IPS-15b (cell line): Measurements from ENCODE around the gene CRISPLD2.
"Not testable (repeated sequence)": the region's sequence is repeated elsewhere in the genome, so short reads cannot be mapped to it uniquely, and the experiment has no call there.

Source experiments
- H3K27me3 ChIP-seq: one replicate; pipeline ENCODE4 v1.6.1; 2013; ENCODE audit warnings: low read length; ENCODE audit not compliant: control insufficient read depth, insufficient read depth
- H3K36me3 ChIP-seq: one replicate; pipeline ENCODE4 v1.6.1; 2013; ENCODE audit warnings: low read length; ENCODE audit not compliant: control insufficient read depth, insufficient read depth
- H3K4me1 ChIP-seq: one replicate; pipeline ENCODE4 v1.6.1; 2013; ENCODE audit warnings: mild to moderate bottlenecking, low read length; ENCODE audit not compliant: control insufficient read depth, insufficient read depth
- H3K4me3 ChIP-seq: one replicate; pipeline ENCODE4 v1.5.1; 2013; ENCODE audit warnings: low read depth, low read length
- H3K9ac ChIP-seq: one replicate; pipeline ENCODE4 v1.6.1; 2013; ENCODE audit warnings: low read depth, mild to moderate bottlenecking, low read length
- H3K9me3 ChIP-seq: one replicate; pipeline ENCODE4 v1.6.1; 2013; ENCODE audit warnings: mild to moderate bottlenecking, low read length; ENCODE audit not compliant: control insufficient read depth, insufficient read depth

The CRISPLD2 gene

GRCh38 chr16:84844559-84845495 lies 25.0 kb downstream of the CRISPLD2 start:
- Histone ChIP-seq H3K9ac (no peak overlapping the region), H3K9me3 (no peaks in the 10 kb centered on the region), H3K36me3 (no peaks in the 10 kb centered on the region), H3K27me3 (peaks cover 31% of the 10 kb centered on the region), H3K4me3 (no peak overlapping the region), H3K4me1 (peaks cover 27% of the 10 kb centered on the region)

GRCh38 chr16:84845496-84846002 lies 25.8 kb downstream of the CRISPLD2 start:
- no peaks in the 10 kb centered on the region for H3K9me3 ChIP-seq
- peaks cover 27% of the 10 kb centered on the region for H3K4me1 ChIP-seq
- H3K36me3 ChIP-seq: no peaks in the 10 kb centered on the region
- H3K9ac ChIP-seq: no peak overlapping the region
- H3K27me3 ChIP-seq: peaks cover 31% of the 10 kb centered on the region
- no peak overlapping the region for H3K4me3 ChIP-seq

- H3K9me3 ChIP-seq: no peaks in the 10 kb centered on the region
- H3K27me3 ChIP-seq: peaks cover 28% of the 10 kb centered on the region
- H3K4me3 ChIP-seq: no peak overlapping the region
- peaks cover 25% of the 10 kb centered on the region for H3K4me1 ChIP-seq
- no peaks in the 10 kb centered on the region for H3K36me3 ChIP-seq
- no peak overlapping the region for H3K9ac ChIP-seq
Observed at GRCh38 chr16:84847564-84848355, 28.0 kb downstream of the CRISPLD2 start.

DNA sequence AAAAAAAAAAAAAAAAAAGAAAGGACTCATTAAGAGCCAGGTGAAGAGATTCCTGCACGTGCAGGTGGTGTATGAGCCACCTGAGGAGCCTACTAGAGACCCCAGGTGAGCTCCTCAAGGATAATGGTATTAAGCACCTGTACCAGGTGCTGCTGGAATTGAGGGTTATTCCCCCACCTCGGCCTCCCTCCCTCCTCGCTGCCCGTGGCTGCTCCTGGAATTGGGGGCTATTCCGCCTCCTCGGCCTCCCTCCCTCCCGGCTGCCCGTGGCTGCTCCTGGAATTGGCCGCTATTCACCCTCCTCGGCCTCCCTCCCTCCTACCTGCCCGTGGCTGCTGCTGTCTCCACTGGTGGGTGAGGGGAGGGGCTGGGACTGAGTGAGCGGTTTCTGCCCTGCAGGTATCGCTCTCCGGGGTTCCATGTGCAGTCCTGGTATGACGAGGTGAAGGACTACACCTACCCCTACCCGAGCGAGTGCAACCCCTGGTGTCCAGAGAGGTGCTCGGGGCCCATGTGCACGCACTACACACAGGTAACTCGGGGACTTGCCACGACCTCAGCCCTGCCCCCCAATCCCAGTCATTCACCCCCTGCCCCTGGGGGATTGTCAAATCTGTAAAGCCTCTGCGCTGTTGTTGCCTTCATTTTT lies 29.3 kb downstream of the CRISPLD2 start:
- H3K9ac ChIP-seq: no peak overlapping the region
- H3K9me3 ChIP-seq: no peaks in the 10 kb centered on the region
- peaks cover 15% of the 10 kb centered on the region for H3K27me3 ChIP-seq
- H3K4me1 ChIP-seq: peaks cover 15% of the 10 kb centered on the region
- no peaks in the 10 kb centered on the region for H3K36me3 ChIP-seq
- no peak overlapping the region for H3K4me3 ChIP-seq

- no peaks in the 10 kb centered on the region for H3K36me3 ChIP-seq
- H3K9me3 ChIP-seq: no peaks in the 10 kb centered on the region
- H3K4me1 ChIP-seq: peaks cover 14% of the 10 kb centered on the region
- no peak overlapping the region for H3K4me3 ChIP-seq
- H3K27me3 ChIP-seq: peaks cover 13% of the 10 kb centered on the region
- no peak overlapping the region for H3K9ac ChIP-seq
Observed at GRCh38 chr16:84849751-84850150, 30.0 kb downstream of the CRISPLD2 start.

DNA sequence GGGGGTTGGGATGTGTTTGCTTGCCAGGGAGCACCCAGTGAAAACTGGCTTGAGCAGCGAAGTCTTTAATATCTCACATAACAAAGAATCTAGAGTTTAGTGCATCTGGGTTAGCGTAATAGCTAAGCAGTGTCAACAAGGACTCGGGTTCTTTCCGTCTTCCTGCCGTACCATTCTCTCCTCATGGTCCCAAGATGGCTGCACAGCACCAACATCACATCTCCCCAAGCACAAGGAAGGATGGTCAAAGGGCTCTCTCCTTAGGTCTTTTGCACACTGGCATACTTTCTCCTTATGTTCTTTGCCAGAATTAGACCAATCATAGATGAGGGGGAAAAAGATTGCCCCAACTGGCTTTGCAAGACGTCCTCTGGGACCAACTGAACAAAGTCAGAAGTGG lies 30.9 kb downstream of the CRISPLD2 start:
- H3K9me3 ChIP-seq: no peaks in the 10 kb centered on the region

DNA sequence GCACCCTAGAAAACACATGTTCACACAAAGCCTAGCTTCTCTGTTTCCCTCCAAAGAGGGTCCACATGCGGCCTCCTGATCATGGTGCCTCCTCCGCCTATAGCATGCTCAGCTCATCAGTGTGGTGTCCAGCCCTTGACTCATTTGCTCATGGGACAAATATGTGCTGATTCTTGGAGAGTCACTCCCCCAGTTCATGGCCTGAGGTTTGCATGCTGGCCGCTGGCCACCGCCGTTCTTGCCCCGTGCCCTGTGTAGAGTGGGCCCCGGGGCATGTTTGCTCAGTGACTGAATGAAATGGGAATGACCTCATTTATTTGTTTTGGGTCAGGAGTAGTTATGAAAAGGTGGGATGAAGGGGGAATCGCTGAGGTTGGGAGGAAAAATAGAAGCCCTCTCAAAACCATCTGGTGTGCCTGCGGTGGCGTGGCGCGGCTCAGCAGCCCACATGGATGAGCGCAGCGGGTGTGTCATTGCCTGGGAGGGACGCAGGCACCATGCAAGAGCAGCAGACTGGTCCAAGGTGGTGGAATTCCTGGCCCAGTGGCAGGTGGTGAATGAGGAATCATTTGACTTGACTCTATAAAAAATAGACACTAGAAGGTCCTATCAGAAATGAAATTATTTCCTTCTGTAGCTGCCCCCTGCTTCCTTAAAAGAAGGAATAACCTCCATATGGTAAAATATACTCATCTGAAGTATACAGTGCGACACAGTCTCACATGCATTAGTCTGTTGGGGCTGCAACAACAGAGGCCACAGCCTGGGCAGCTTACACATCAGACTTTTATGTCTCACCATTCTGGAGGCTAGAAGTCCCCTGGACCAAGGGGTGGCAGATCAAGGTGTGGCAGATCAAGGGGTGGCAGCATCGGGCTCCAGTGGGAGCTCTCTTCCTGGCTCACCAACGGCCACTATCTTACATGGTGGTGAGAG lies 31.7 kb downstream of the CRISPLD2 start:
- no peak overlapping the region for H3K4me3 ChIP-seq
- no peaks in the 10 kb centered on the region for H3K36me3 ChIP-seq
- no peak overlapping the region for H3K9ac ChIP-seq
- H3K4me1 ChIP-seq: peaks cover 7% of the 10 kb centered on the region
- H3K27me3 ChIP-seq: peaks cover 6% of the 10 kb centered on the region
- H3K9me3 ChIP-seq: no peaks in the 10 kb centered on the region

More for the DNA sequence above, 30.9 kb downstream of the CRISPLD2 start:
- Histone ChIP-seq H3K9ac (no peak overlapping the region), H3K4me3 (no peak overlapping the region), H3K4me1 (peaks cover 7% of the 10 kb centered on the region), H3K36me3 (no peaks in the 10 kb centered on the region), H3K27me3 (peaks cover 12% of the 10 kb centered on the region)

- no peaks in the 10 kb centered on the region for H3K9me3 ChIP-seq
- H3K4me3 ChIP-seq: no peak overlapping the region
- no peaks in the 10 kb centered on the region for H3K27me3 ChIP-seq
- H3K36me3 ChIP-seq: no peaks in the 10 kb centered on the region
- H3K4me1 ChIP-seq: no peaks in the 10 kb centered on the region
- no peak overlapping the region for H3K9ac ChIP-seq
Observed at GRCh38 chr16:84853534-84853933, 33.7 kb downstream of the CRISPLD2 start.

DNA sequence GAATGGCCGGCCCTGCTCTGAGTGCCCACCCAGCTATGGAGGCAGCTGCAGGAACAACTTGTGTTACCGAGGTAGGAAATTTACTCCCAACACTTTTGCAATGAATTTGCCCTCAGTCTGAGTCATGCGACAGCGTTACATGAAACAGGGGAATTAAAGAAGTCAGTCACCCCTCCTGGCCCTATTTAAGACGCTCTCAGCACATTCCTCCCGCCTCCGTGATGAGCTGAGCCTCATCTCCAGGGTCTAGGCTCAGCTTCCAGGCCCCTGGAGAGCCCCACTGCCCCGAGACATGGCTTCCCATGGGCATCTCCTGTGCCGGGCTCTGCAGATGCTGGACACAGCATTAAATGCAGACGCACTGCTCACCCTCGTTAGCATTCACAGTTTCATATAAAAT lies 35.0 kb downstream of the CRISPLD2 start:
- Histone ChIP-seq H3K27me3 (no peaks in the 10 kb centered on the region), H3K36me3 (no peaks in the 10 kb centered on the region)

GRCh38 chr16:84855435-84856202 lies 35.8 kb downstream of the CRISPLD2 start:
- H3K27me3 ChIP-seq, H3K36me3 ChIP-seq, H3K4me1 ChIP-seq, H3K9ac ChIP-seq, H3K4me3 ChIP-seq, H3K9me3 ChIP-seq: not testable (repeated sequence)

More for the DNA sequence above, 35.0 kb downstream of the CRISPLD2 start:
- no peak overlapping the region for H3K4me3 ChIP-seq
- no peaks in the 10 kb centered on the region for H3K9me3 ChIP-seq
- no peak overlapping the region for H3K9ac ChIP-seq
- H3K4me1 ChIP-seq: no peaks in the 10 kb centered on the region
